ENCODE results near the gene RALGAPA1.
"Not testable (repeated sequence)": the region's sequence is repeated elsewhere in the genome, so short reads cannot be mapped to it uniquely, and the experiment has no call there.

RALGAPA1 gene

DNA sequence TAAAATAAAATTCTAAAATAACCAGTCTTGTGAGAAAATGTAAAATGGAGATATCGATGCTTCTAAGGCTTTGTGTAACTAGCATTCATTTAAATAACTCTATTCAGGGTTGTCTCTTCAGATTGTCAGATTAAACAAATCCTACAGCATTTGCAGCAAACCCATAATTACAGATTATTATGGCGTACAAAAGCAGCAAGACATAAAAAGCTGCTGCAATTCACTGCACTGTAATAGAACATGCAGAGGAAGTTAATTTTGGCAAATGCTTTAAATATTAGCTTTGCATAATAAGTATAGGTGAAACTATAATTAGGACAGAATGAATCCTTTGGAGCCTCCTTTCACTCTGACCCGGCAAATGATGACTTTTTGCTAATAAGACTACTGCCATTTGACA, 176.8 kb downstream of the RALGAPA1 start:
- DNase-seq (ENCODE audit: low read depth in 1 of 2, low spot score in 1 of 2) = no peak

DNA sequence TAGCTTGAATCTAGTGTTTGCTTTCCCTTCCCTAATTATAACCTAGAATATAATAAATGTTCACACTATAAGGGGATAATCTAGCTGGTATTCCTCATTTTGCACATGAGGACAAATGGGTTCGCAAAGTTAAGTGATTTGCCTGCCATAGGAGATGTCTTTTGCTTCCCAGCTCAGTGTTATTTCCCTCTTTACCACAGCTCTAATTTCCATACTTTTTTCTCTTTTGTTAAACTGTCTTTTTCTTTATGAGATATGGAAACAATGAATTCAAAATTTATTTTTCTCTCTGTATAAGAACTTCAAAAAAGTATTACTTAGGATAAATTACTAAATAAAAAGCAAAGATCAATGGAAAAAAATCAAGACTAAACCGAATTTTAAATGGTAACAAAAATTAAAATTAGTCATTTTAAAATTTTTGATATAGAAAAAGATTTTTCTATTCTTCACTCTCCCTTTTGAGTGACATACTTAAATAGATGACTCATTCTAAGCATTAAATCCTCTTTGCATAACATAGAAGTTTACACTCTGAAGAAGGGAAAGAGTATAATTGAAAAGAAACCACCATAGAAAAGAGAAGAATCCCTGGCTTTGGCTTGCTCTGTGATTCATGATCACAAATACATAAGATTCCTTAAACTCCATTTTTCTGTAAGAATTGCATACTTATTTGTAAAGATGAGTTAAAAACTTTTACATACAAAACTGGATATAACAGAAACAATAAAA, 177.9 kb downstream of the RALGAPA1 start:
- no peak for DNase-seq (ENCODE audit: low read depth in 1 of 2, low spot score in 1 of 2)

DNA sequence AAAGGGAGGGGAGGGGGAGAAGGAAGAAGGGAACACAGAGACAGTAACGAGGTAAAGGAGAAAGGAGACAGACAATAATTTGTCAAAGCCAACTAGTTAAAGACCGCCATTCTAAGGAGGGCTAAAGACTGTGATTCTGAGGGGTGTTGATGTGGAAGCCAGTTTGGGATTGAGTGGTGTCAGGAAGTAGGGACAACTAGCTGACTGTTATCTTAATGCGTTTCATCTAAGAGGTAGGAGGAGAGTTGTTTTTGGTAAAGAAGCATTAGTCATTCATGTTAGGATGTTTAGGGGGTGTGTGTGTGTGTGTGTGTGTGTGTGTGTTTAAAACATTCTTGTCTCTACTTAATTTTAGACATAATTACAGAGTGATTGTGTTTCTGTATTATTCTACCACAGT, 180.1 kb downstream of the RALGAPA1 start:
- no peak for DNase-seq (ENCODE audit: low read depth in 1 of 2, low spot score in 1 of 2)

DNA sequence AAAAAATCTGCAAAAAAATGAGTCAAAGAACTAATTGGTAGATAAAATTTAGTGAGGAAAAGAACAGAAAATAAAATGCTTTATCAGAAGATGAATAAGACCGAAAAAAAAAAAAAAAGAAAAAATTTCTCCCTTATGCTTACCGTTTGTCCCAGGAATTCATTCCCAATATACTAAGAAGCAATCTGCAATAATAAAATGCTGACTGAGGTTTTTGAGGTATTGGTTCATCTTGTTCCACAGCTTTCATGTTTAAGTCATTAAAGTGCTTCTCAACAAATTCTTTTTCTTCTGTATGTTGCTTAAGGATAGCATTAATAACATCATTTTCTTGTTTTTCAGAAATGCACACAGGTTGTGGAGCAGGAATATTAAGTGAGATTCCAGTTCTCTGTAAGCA, 182.1 kb downstream of the RALGAPA1 start:
- not testable (repeated sequence) for DNase-seq (ENCODE audit: low read depth in 1 of 2, low spot score in 1 of 2)

DNA sequence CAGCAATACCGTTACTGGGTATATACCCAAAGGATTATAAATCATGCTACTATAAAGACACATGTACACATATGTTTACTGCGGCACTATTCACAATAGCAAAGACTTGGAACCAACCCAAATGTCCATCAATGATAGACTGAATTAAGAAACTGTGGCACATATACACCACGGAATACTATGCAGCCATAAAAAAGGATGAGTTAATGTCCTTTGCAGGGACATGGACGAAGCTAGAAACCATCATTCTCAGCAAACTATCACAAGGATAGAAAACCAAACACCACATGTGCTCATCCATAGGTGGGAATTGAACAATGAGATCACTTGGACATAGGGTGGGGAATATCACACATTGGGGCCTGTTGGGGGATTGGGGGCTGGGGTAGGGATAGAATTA, 187.1 kb downstream of the RALGAPA1 start:
- DNase-seq (ENCODE audit: low read depth in 1 of 2, low spot score in 1 of 2) = not testable (repeated sequence)

DNA sequence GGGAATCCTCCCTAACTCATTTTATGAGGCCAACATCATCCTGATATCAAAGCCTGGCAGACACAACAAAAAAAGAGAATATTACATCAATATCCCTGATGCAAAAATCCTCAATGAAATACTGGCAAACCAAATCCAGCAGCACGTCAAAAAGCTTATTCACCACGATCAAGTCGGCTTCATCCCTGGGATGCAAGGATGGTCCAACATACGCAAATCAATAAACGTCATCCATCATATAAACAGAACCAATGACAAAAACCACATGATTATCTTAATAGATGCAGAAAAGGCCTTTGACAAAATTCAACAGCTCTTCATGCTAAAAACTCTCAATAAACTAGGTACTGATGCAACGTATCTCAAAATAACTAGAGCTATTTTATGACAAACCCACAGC, 189.1 kb downstream of the RALGAPA1 start:
- not testable (repeated sequence) for DNase-seq (ENCODE audit: low read depth in 1 of 2, low spot score in 1 of 2)

DNA sequence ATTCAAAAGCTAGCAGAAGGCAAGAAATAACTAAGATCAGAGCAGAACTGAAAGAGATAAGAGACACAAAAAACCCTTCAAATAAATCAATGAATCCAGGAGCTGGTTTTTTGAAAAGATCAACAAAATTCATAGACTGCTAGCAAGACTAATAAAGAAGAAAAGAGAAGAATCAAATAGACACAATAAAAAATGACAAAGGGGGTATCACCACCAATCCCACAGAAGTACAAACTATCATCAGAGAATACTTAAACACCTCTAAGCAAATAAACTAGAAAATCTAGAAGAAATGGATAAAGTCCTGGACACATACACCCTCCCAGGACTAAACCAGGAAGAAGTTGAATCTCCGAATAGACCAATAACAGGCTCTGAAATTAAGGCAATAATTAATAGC, 189.6 kb downstream of the RALGAPA1 start:
- DNase-seq (ENCODE audit: low read depth in 1 of 2, low spot score in 1 of 2) = not testable (repeated sequence)

DNA sequence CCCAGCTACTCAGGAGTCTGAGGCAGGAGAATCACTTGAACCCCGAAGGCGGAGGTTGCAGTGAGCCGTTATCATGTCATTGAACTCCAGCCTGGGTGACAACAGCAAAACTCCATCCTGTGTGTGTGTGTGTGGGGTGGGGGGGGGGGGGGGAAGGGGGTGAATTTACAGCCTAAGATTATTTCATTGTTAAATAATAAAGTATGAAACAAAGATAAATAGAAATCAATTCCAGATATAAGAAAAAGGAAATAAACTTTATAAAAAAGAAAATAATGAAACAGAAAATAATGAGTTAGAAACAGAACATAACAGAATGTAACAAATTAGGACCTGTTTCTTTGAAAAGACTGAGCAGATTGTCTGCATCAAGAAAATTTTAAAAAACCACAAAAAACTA, 191.6 kb downstream of the RALGAPA1 start:
- no peak for DNase-seq (ENCODE audit: low read depth in 1 of 2, low spot score in 1 of 2)

DNA sequence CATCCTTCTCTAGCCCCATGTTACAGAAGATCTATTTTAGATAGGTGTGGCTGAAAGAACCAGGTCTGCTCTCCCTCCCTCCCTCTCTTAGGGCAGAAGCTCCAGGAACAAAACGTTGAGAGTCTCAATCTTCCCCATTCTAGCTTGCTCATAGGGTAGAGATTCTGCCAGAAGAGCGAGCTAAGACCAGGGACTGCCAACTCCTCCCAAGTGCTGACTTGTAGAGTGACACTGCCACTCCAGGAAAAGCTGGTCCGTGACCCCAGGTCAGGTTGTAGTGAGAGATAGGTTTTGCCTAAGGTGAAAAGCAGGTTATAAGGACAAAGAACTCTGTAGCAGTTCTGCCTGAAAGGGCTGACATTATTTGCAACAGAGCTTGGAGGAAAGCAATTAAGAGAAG, 201.7 kb downstream of the RALGAPA1 start:
- DNase-seq (ENCODE audit: low read depth in 1 of 2, low spot score in 1 of 2) = no peak

DNA sequence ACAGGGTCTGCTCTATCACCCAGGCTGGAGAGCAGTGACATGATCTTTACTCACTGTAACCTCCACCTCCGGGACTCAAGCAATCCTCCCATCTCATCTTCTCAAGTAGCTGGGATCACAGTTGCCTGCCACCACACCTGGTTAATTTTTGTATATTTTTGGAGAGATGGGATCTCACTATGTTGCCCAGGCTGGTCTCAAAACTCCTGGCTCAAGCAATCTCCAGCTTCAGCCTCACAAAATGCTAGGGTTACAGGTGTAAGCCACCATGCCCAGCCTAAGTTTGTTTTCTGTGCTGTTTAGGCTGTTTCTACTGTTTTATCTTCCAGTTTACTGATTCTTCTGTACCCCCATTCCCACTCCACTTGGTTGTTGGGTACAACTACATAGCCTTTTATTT, 208.8 kb downstream of the RALGAPA1 start:
- DNase-seq (ENCODE audit: low read depth in 1 of 2, low spot score in 1 of 2) = no peak

DNA sequence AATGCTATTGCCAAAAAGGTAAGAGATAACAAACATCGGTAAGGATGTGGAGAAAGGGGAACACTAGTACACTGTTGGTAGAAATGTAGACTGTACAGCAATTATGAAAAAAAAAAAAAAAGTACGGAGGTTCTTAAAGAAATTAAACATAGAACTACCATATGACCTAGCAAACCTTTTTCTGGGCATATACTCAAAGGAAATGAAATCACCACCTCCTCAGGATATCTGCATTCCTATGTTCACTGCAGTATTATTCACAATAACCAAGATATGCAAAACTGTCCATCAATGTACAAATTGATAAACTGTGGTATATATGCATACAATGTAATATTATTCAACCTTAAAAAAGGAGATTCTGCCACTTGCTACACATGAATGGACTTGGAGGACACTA, 214.5 kb downstream of the RALGAPA1 start:
- no peak for DNase-seq (ENCODE audit: low read depth in 1 of 2, low spot score in 1 of 2)

DNA sequence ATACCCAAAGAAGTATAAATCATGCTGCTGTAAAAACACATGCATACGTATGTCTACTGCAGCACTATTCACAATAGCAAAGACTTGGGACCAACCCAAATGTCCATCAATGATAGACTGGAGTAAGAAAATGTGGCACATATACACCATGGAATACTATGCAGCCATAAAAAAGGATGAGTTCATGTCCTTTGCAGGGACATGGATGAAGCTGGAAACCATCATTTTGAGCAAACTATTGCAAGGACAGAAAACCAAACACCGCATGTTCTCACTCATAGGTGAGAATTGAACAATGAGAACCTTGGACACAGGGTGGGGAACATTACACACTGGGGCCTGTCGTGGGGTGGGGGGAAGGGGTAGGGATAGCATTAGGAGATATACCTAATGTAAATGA, 221.7 kb downstream of the RALGAPA1 start:
- not testable (repeated sequence) for DNase-seq (ENCODE audit: low read depth in 1 of 2, low spot score in 1 of 2)

DNA sequence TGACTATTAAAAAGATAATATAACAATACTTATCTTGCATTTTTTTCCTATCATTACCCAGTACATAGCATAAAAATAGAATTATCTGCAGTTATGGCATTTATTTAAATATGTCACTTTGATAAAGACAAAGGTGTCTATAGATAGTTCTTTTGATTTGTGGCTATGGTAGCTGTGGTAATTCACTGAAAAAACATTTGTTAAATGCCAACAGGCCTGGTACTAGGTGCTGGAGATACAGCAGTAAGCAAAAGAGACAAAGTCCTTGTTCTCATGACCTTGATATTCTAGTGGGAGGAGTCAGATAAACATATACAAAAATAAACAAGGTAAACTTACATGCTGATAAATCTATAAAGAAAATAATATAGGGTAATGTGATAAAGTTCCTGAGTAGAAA, 230.5 kb downstream of the RALGAPA1 start:
- DNase-seq (ENCODE audit: low read depth in 1 of 2, low spot score in 1 of 2) = no peak

DNA sequence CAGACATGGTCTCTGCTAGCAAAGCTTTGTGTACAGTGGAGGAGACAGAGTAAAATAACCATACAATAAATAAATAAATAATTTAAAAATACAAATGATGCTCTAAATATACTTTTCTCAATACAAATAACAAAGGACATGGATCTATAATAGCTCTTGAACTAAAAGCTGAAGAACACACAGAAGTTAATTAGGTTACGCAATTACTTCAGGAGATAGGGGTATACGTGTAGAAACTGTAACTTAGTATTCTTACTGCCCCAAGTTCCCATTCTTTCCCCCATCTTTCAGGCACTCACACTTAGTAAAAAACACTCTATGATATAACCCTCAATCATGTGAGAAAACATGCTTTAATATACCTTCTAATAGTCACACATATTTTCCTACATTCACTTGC, 231.0 kb downstream of the RALGAPA1 start:
- DNase-seq (ENCODE audit: low read depth in 1 of 2, low spot score in 1 of 2) = no peak

DNA sequence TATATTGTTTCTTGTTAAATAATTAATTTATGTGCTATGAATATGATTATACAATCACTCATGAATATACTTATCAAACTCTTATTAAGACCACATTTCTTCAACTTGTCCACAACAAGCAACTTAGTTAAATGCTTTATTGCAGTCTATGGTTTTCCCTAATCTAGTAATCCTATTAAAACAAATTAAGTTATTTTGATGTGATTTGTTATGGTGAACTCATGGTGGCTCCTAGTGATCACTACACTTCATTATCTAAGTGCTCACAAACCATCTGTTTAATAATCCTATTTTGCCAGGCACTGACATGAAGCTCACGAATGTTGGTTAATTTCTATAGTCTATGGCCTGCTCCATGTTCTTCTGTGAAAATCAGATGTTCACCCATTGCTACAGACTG, 232.2 kb downstream of the RALGAPA1 start:
- DNase-seq (ENCODE audit: low read depth in 1 of 2, low spot score in 1 of 2) = no peak

DNA sequence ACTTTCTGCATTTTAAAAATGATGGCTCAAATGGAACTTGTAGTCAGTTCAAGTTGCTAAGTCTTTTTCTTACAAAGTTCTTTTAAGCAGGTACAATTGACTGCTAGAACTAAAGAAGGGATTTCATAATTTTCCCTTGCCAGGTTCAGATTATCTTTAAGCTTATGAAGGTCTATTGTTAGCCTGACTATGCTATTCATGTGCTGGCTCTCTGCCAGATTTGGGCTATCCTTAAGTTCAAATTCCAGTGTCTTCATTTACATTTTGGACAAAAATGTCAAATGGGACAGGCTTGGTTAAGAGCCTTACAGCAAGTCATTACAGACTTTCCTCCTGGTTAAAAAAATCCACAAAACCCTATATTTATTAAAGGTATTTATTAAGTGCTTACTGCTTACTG, 232.8 kb downstream of the RALGAPA1 start:
- no peak for DNase-seq (ENCODE audit: low read depth in 1 of 2, low spot score in 1 of 2)

DNA sequence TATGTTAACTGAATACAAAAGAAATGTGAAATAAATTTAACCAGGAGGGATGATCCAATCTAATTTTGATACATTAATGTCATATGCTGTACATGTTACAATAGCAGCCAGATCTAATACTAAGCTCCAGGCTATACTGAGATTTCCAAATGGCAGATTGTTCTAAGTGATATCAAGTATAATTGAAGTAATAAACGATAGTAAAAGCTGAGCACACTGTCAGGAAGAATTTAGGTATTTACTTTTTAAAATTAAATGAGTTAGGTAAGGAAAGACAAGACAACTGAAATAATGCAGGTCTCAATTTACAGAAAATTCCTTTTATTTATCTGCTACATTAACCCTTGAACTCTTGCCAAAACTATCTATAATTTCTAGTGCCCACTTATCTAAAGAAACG, 235.2 kb downstream of the RALGAPA1 start:
- DNase-seq (ENCODE audit: low read depth in 1 of 2, low spot score in 1 of 2) = no peak

DNA sequence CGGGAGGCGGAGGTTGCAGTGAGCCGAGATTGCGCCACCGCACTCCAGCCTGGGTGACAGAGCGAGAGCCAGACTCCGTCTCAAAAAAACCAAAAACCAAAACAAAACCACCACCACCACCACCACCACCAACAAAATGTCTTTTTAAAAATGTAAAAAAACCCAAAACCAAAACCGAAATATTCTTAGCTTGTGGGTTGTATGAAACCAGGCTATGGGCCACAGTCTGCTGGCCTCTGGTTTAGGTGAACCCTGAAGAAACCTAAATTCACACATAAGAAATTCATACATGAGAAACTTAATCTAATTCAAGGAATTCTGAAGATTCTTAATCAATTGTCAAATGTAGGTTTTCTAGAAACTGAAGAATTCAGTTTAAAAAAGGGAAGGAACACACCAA, 237.5 kb downstream of the RALGAPA1 start:
- no peak for DNase-seq (ENCODE audit: low read depth in 1 of 2, low spot score in 1 of 2)

DNA sequence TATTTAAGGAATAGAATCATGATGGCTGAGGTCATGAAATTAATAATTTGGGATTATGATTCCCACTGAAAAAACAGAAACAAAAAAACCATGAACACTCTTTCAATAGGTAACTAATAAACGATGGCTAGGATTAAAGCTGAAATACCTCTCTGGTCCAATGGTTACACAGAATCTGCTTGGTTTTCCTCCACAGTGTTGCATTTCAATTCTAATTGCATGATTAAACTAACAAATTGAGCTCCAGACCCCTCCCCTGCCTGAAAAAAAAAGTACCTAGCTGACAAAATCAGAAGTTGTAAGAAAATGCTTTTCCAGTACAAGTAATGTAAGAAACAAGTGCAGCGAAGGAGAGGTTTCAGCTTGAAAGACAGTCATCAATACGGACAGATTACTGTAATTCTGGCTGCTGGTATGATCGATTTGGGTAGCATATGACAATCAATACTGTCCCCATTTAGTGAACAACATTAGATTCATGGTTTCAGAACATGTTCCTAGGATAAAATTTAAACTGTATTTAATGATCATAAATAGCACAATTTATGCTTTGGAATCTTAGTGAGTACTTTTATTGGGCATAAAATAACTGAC, 243.1 kb downstream of the RALGAPA1 start:
- DNase-seq (ENCODE audit: low read depth in 1 of 2, low spot score in 1 of 2) = no peak

DNA sequence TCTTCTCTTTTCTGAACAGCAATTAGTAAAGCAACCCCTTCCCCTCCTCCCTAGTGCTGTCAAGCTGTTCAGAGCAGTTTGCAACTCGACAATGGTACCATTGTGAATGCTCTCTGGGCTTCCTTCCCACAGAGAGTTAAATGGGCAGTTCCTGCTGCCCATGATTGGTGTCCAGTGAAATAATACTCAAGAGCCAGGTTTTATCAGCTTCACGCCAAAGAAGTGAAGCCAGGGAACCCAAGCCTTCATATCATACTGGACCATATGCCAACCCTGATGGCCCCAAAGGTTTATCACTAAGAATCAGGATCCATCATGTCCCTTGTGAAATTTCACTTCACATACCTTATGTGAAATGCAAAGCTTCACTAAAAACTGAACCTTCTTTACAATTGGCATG, 250.4 kb downstream of the RALGAPA1 start:
- DNase-seq (ENCODE audit: low read depth in 1 of 2, low spot score in 1 of 2) = no peak

DNA sequence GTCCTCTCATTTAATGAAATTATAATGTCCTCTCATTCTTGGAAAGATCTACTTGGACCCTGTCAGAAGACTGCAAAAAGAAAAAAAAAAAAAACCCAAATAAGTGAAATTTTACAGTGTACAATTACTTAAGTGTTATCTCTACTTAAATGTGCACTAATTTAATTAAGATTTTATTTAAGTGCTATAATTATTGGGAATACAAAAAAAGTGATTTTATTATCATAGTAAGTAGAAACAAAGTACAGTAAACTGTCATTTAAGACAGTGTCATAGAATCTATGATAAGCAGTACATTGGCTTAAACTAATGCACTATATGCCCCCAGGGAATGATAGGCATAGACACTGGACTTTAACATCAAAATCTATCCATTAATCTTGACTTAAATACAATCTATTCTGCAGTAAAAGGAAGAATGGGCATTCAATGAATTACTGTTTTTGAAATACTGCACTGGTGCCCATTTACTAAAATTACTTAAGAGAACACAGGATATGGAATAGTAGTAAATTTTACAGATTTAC, 251.8 kb downstream of the RALGAPA1 start:
- no peak for DNase-seq (ENCODE audit: low read depth in 1 of 2, low spot score in 1 of 2)

DNA sequence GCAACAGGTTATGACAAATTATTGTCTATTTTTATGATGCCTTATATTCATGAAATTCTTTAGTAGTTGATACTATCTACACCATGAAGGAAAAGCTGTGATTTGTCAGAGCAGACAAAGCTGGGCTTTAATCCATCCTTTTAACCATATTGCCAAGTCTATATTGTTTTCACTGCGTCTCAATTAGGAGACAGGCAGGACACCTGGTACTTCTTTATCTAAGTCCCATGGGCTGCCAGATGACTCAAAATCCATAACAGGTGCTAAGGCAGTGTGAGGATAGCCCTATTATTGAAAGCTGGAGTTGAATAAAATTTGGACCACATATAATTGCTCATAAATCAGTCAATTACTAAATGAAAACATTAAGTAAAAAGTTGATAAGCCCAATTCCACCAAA, 252.5 kb downstream of the RALGAPA1 start:
- no peak for DNase-seq (ENCODE audit: low read depth in 1 of 2, low spot score in 1 of 2)

DNA sequence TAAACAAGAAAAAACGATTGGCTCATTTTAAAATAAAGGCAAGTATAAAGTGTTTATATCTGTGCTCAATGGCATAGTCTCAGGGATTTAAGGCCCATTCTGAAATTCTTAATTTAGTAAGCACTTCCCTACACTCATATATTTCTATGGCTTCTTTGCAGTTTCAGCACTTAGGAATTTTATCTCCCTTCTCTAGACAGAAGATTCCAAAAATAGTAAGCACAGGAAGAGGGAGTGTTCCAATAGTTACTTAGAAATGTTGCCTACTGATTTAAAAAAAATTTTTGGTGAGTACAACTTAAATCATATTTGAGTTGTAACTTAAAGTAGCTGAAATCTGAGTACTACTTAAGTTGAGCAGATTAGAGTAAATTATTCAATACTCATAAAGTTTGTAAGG, 255.3 kb downstream of the RALGAPA1 start:
- no peak for DNase-seq (ENCODE audit: low read depth in 1 of 2, low spot score in 1 of 2)
